Kidney (tissue), 14 donors: ENCODE data around the gene CCDC172. TPM values are rescaled to one million over a fixed set of nuclear protein-coding genes. Genes with fewer than 3 reads are reported as not detected.

Experiments used
- DNase-seq, 5 donors: peaks; one replicate each; pipeline ENCODE4 v3.0.0-alpha.2; 2013 to 2020
- FAIRE-seq: peaks from 2 replicates; lab custom pipeline; 2012; peaks lifted over from hg19 to GRCh38; lab: Jason Lieb, UNC
- H3K27ac ChIP-seq, 2 donors: one replicate each; pipeline ENCODE4 v1.7.0; 2013; ENCODE audit warnings: low read depth in 2 of 2, low read length in 2 of 2, inconsistent platforms in 1 of 2
- H3K27me3 ChIP-seq: one replicate; pipeline ENCODE4 v1.7.1; 2013; ENCODE audit warnings: low read length, inconsistent platforms; ENCODE audit not compliant: control insufficient read depth, insufficient read depth
- H3K36me3 ChIP-seq, 3 donors: one replicate each; pipeline versions ENCODE4 v1.7.0 to v1.7.1; 2013; ENCODE audit warnings: low read length in 3 of 3, control low read depth in 1 of 3, inconsistent platforms in 1 of 3; ENCODE audit not compliant: insufficient read depth in 3 of 3, control insufficient read depth in 2 of 3
- H3K4me1 ChIP-seq, 3 donors: one replicate each; pipeline versions ENCODE4 v1.7.0 to v1.7.1; 2013; ENCODE audit warnings: low read length in 3 of 3, inconsistent platforms in 1 of 3, low read depth in 1 of 3; ENCODE audit not compliant: control insufficient read depth in 2 of 3, insufficient read depth in 2 of 3
- H3K4me3 ChIP-seq, 3 donors: one replicate each; pipeline versions ENCODE4 v1.7.0 to v1.8.1; 2013; ENCODE audit warnings: low read length in 3 of 3, control low read depth in 1 of 3, inconsistent platforms in 1 of 3
- H3K9ac ChIP-seq, 3 donors: one replicate each; pipeline versions ENCODE4 v1.7.0 to v1.7.1; 2013; ENCODE audit warnings: low read length in 3 of 3, control low read depth in 1 of 3, inconsistent platforms in 1 of 3
- H3K9me3 ChIP-seq, 3 donors: one replicate each; pipeline versions ENCODE4 v1.7.0 to v1.7.1; 2013; ENCODE audit warnings: low read length in 3 of 3, control low read depth in 1 of 3, inconsistent platforms in 1 of 3; ENCODE audit not compliant: control insufficient read depth in 2 of 3, insufficient read depth in 1 of 3
- CTCF ChIP-seq: IDR thresholded peaks from 3 replicates; pipeline ENCODE4 v1.5.1; 2012; ENCODE audit warnings: mild to moderate bottlenecking, moderate library complexity, borderline replicate concordance; ENCODE audit not compliant: insufficient read depth; ENCODE audit errors: extremely low read depth
- intact Hi-C: fragments of 100-400 bp; cut with DNase I; formaldehyde crosslinking; loops from one replicate; pipeline ENCODE4 v1.11.1; 2022
- polyA plus RNA-seq: library from polyadenylated mRNA; stranded (reverse); fragments of 350-450 nt; fragmentation: Illumina TruSeq; extraction: RNeasy Lipid Tissue Mini Kit (QIAGEN cat#74804); gene quantifications from one replicate; pipeline ENCODE4 v1.2.3, GENCODE V29; 2014; ENCODE audit warnings: low read depth, low replicate concordance; ENCODE audit not compliant: insufficient read depth
- total RNA-seq: library from RNA; stranded (reverse); fragmentation: NEBNext Ultra II Directional; extraction: Animal tissue kit (Norgen Biotek cat#: 25700); gene quantifications from one replicate; pipeline ENCODE4 v1.2.1, GENCODE V29; 2021
- donor health status: control.
- donor health status: control.
- donor health status: control.
- donor health status: control.
- donor health status: control.
- donor health status: DM: yes; HTN: yes; CAD: no.
- donor health status: Normal renal cell carcinoma (clear cell type).

The CCDC172 gene
- total and polyA plus RNA-seq, 2 donors from 2014 or later: not detected

- H3K4me3 ChIP-seq: no peak overlapping the region
- H3K36me3 ChIP-seq: no peaks in the 10 kb centered on the region
- no peak for FAIRE-seq
- DNase-seq: no peak
- TF ChIP-seq CTCF: no peak
- H3K27ac ChIP-seq: no peak overlapping the region
- H3K27me3 ChIP-seq: no peaks in the 10 kb centered on the region
- no peak overlapping the region for H3K9ac ChIP-seq
- H3K4me1 ChIP-seq: no peaks in the 10 kb centered on the region
- intact Hi-C loops: no loop called here
- no peaks in the 10 kb centered on the region for H3K9me3 ChIP-seq
These were observed 97.6 kb downstream of the CCDC172 start for GRCh38 chr10:116421815-116422214.

GRCh38 chr10:116427671-116428070 lies 103.4 kb downstream of the CCDC172 start, which contains the start of gene PNLIPRP3:
PNLIPRP3 (plus strand) TSS chr10:116427847; CDS start chr10:116428013, 166 bp downstream.
- Histone ChIP-seq H3K4me3 (no peak within 1 kb of the TSS), H3K27me3 (no peaks in the 10 kb centered on the region), H3K9me3 (no peaks in the 10 kb centered on the region), H3K36me3 (no peaks in the 10 kb centered on the region), H3K4me1 (no peaks in the 10 kb centered on the region), H3K27ac (no peak within 1 kb of the TSS), H3K9ac (no peak within 1 kb of the TSS)
- DNase-seq (no peak), FAIRE-seq (no peak)
- intact Hi-C loops: no loop called here
- no peak for TF ChIP-seq CTCF

GRCh38 chr10:116429288-116429977 lies 105.2 kb downstream of the CCDC172 start:
- Histone ChIP-seq H3K36me3 (no peaks in the 10 kb centered on the region), H3K9me3 (peaks cover 0 to 3% (median 0%) of the 10 kb centered on the region in 3 donors), H3K9ac (no peak overlapping the region), H3K27ac (no peak overlapping the region), H3K27me3 (no peaks in the 10 kb centered on the region), H3K4me1 (no peaks in the 10 kb centered on the region), H3K4me3 (no peak overlapping the region)
- TF ChIP-seq CTCF: no peak
- DNase-seq: no peak
- intact Hi-C loops: no loop called here
- no peak for FAIRE-seq

Other genes with a start within 250 kb of the CCDC172 start
- gene GFRA1, start 51.2 kb upstream of the CCDC172 start, total RNA-seq: 22.3 TPM
- gene GFRA1, start 51.2 kb upstream of the CCDC172 start, polyA plus RNA-seq: 3.0 TPM
- gene PNLIPRP3, start 103.4 kb downstream of the CCDC172 start, total RNA-seq: not detected
- gene PNLIPRP3, start 103.4 kb downstream of the CCDC172 start, polyA plus RNA-seq: not detected
- gene PNLIP, start 221.5 kb downstream of the CCDC172 start, total RNA-seq: not detected
- not detected for gene PNLIP, start 221.5 kb downstream of the CCDC172 start, polyA plus RNA-seq